ENCODE data around the gene C10orf90. TPM values are rescaled to one million over a fixed set of nuclear protein-coding genes. Genes with fewer than 3 reads are reported as not detected.
A peak's percentile ranks its signal among the peaks of the same experiment; 100 is the strongest.

C10orf90 gene
- total RNA-seq, 2 donors from 2014 or later = 0.43 TPM; not detected in 1

DNA sequence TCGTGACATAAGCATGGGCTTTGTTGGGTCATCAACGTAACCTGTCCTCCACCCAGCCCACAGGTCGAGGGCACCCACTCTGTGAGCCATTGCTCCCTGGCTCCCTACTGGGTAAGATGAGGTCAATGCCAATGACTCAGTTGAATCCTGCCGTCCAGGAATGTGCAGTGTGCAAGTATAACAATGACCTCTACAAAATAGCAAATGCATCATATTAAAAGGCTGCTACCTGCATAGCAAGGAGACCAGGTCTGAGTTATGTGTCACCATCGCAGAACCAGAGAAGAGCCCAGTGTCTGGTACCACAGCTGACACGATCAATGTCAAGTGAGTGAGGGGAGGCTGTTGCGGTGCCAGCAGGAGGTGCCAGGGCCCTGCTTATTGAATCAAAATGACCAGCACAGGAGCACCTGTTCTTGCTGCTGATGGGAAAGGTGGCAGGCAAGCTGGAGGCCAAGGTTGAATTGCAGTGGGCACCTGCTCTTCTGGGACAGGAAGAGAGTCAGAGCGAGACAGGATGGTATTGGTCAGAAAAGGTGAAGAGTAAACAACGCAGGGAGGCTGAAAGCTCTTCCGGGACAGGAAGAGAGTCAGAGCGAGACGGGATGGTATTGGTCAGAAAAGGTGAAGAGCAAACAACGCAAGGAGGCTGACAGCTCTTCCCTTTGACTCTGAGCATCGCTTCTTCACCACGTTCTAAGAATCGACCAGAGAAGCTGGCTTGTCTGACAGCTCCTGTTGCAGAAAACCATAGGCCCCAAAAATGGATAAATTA, 173.5 kb downstream of the C10orf90 start:
- TF ChIP-seq, protein P1, sequence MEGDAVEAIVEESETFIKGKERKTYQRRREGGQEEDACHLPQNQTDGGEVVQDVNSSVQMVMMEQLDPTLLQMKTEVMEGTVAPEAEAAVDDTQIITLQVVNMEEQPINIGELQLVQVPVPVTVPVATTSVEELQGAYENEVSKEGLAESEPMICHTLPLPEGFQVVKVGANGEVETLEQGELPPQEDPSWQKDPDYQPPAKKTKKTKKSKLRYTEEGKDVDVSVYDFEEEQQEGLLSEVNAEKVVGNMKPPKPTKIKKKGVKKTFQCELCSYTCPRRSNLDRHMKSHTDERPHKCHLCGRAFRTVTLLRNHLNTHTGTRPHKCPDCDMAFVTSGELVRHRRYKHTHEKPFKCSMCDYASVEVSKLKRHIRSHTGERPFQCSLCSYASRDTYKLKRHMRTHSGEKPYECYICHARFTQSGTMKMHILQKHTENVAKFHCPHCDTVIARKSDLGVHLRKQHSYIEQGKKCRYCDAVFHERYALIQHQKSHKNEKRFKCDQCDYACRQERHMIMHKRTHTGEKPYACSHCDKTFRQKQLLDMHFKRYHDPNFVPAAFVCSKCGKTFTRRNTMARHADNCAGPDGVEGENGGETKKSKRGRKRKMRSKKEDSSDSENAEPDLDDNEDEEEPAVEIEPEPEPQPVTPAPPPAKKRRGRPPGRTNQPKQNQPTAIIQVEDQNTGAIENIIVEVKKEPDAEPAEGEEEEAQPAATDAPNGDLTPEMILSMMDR (IDR thresholded peaks at IDR 0.05) = no peak

DNA sequence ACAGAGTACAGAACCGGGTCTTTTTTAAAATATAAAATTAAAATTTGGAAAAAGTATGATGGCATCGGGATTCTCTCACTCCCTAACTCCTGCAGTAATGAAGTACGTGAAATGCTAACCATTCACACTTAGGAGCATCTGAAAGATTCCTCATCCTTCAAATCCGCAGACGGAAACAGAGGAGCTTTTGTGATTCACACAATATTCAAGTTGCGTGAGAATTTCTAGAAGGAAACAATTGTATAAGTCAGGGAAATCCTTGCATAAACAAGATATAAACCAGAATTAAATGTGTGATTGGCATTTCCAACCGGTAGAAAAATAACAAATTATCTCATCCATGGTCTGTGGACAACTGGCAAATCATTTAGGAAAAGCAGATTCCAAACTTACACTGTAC, 179.0 kb downstream of the C10orf90 start:
- DNase-seq (ENCODE audit: low spot score) = no peak
- Histone ChIP-seq H3K27me3 (no peaks in the 10 kb centered on the region), H3K4me3 (no peak overlapping the region), H3K9me3 (no peaks in the 10 kb centered on the region), H3K27ac (no peak overlapping the region), H3K4me1 (no peaks in the 10 kb centered on the region), H3K36me3 (no peaks in the 10 kb centered on the region)
- TF ChIP-seq, protein P1 (IDR thresholded peaks at IDR 0.05) = no peak

More for the DNA sequence above, 173.5 kb downstream of the C10orf90 start:
- H3K4me1 ChIP-seq = no peaks in the 10 kb centered on the region
- H3K36me3 ChIP-seq = no peaks in the 10 kb centered on the region
- H3K4me3 ChIP-seq = no peak overlapping the region
- DNase-seq (ENCODE audit: low spot score) = no peak
- H3K9me3 ChIP-seq = no peaks in the 10 kb centered on the region
- H3K27me3 ChIP-seq = no peaks in the 10 kb centered on the region
- no peak overlapping the region for H3K27ac ChIP-seq

DNA sequence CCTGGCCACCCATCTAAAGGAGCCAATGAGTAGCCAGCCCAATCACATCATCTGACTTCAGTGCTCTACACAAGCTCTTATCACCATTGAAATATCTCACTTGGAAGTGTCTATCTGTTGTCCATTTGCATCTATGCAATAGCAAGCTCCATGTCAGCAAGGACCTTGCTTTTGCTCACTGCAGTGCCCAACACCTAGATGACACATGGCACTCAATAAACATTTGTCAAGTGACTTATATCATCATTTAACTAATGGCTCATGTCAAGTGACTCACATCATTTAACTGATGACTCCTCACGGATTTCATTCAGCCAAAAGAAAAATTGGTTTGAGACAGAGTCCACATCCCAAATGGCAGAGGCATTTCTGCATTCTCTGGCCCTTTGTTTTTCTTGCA, 189.3 kb downstream of the C10orf90 start:
- no peak overlapping the region for H3K4me3 ChIP-seq
- H3K27ac ChIP-seq = no peak overlapping the region
- H3K36me3 ChIP-seq = no peaks in the 10 kb centered on the region
- DNase-seq (ENCODE audit: low spot score) = peak; percentile 16
- H3K4me1 ChIP-seq = no peaks in the 10 kb centered on the region
- TF ChIP-seq, protein P1 (IDR thresholded peaks at IDR 0.05) = no peak
- no peaks in the 10 kb centered on the region for H3K27me3 ChIP-seq
- no peaks in the 10 kb centered on the region for H3K9me3 ChIP-seq

DNA sequence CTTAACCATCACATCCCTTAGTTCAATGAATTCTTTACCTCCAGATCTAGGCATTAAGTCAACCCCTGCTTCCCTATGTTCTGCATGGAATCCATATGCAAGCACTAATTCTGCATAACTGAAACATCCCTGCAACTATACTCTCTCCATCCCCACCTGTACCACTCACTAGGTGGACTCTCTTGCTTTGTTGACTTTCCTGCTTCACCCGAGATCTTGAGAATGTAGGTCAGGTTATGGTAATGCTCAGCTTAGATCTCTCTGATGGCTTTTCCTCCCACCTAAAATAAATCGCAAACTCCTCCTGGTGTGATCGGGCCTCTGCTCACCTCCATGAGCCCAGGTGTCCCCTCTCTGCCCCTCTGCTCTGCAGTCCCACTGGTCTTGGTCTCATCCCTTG, 189.8 kb downstream of the C10orf90 start:
- H3K4me1 ChIP-seq = no peaks in the 10 kb centered on the region
- TF ChIP-seq, protein P1 (IDR thresholded peaks at IDR 0.05) = no peak
- peak; percentile 11 for DNase-seq (ENCODE audit: low spot score)
- H3K27me3 ChIP-seq = no peaks in the 10 kb centered on the region
- no peak overlapping the region for H3K27ac ChIP-seq
- H3K36me3 ChIP-seq = no peaks in the 10 kb centered on the region
- H3K4me3 ChIP-seq = no peak overlapping the region
- H3K9me3 ChIP-seq = no peaks in the 10 kb centered on the region

DNA sequence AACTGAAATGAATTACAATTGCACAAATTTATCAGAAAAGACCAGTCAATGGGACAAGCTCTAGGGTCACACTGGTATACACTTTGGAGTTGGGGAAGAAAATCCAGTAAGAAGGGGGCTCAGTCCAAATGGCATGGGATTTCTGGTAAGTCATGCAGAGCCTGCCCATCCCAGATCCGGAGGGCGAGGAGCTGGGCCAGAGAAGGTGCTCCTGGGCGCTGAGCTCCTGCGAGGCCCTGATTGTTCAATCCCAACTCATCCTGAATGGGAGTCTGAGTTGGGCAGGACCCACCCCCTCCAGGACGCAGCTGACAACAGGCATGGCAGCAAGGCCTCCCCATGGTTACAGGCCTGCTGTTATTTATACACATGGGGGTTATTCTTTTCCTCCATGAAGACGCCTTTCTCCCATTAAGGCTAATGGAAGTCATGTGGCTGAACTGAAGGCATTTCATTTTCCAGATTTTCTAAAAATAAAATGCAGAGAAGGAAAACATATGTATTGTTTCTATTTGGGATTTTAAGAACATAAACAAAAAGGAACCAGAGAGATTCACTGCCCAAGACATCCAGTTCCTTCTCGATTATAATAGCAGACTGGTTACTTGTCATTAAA, 191.1 kb downstream of the C10orf90 start:
- Histone ChIP-seq H3K4me1 (no peaks in the 10 kb centered on the region), H3K4me3 (no peak overlapping the region), H3K27ac (no peak overlapping the region), H3K27me3 (no peaks in the 10 kb centered on the region), H3K9me3 (no peaks in the 10 kb centered on the region), H3K36me3 (no peaks in the 10 kb centered on the region)
- TF ChIP-seq, protein P1 (IDR thresholded peaks at IDR 0.05) = no peak
- DNase-seq (ENCODE audit: low spot score) = peak; percentile 21

All from right atrium auricular region (tissue), 2 donors.